ENCODE measurements around the gene EIF4E2.

EIF4E2 gene, protein sequence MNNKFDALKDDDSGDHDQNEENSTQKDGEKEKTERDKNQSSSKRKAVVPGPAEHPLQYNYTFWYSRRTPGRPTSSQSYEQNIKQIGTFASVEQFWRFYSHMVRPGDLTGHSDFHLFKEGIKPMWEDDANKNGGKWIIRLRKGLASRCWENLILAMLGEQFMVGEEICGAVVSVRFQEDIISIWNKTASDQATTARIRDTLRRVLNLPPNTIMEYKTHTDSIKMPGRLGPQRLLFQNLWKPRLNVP

GRCh38 chr2:232550354-232551249, at the start of gene EIF4E2, which contains the start of gene TIGD1:
EIF4E2 (plus strand) TSS chr2:232550689; CDS start chr2:232550725, 36 bp downstream.
TIGD1 (minus strand) TSS chr2:232550557; CDS start chr2:232549882, 675 bp downstream.
- in situ Hi-C loops (cut with HindIII; ENCODE audit: low sequenced_read_pairs): no loop called here

DNA sequence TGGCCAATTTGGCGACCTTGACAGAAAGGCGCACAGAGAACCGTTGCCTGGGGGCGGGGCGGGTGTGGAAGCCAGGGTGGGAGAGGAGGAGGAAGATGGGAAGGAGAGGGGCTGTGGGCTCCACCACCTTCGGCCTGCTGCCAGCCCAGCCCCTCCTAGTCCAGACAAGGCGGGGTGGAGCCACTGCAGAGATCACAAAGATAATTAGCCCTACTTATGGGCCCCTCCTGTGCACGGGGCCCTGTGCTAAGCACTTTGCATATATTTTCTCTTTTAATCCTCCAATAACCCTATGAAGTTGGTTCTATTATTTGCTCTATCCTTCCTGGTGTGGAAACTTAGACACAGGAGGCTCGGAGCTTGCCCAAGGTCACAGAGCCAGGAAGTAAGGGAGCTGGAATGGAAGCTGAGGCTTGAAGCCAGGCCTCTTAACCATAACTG, 49.1 kb upstream of the EIF4E2 start:
- in situ Hi-C loops (cut with HindIII; ENCODE audit: low sequenced_read_pairs): no loop called here

- in situ Hi-C loops (cut with HindIII; ENCODE audit: low sequenced_read_pairs): no loop called here
These were observed 48.6 kb upstream of the EIF4E2 start for GRCh38 chr2:232501794-232502390.

- in situ Hi-C loops (cut with HindIII; ENCODE audit: low sequenced_read_pairs): no loop called here
These were observed 48.0 kb upstream of the EIF4E2 start for GRCh38 chr2:232502511-232502910.

DNA sequence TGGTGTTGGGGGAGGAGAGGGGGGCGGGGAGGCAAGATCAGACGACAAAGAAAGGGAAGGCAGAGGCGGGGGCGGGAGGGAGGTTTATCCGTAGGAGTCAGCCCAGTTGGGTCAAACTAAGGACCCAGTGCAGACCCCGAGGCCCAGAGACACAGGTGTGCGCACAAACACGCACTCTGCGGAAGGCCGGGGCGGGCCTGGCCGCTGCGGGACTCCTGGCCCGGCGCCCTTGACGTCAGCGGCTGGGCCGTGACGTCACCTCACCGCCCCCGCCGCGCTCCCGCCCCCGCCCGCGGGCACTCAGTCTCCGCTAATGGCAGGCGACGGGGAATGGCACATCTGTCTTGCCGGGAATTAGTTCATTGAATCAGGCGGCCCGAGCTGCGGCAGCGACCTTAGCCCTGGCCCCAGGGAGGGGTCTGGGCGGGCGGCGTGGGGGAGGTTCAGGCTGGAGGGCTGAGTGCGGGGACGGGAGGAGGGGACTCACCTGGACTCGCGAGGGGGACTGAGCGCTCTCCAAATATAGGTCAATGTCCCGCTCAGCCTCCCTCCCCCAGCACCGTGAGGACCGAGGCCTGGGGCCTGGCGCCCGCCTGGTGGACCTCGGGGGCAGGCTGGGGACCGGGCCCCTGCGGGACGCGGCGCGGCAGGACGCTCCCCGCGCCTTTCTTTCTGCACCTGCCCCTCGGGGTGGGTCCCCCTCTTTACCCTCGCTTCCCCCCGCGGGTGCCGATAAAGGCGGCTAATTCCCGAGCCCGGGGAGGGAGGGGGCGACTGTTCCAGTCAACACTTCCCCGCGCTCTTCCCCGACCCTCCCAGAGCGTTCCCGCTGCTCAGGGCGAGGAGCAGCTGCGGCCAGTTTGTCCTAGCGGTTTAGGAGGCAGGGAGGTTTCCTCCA, 47.3 kb upstream of the EIF4E2 start:
- in situ Hi-C loops (cut with HindIII; ENCODE audit: low sequenced_read_pairs): no loop called here

DNA sequence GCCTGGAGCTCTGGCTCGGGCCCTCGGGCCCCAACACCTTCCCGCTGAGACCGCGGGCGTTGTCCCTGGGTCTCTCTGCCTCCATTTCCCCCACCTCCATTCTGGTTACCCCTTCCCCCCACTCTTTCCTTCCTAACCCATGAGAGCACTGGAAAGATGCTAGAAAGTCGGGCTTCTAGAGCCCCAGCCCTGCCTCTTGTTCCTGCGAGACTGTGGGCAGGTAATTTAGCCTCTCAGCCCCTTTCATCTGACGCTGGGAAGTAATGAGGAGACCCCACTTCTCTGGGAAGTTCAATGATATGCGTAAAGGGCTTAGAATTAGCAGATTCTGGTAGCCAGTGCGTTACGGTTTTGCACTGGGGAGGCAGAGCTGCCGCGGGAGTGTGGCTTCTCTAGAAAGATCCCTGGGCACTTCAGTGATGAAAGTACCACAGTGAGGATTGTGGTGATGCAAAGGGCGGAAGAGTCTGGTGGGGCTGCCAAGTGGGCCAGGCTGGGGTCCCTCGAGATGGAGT, 46.6 kb upstream of the EIF4E2 start:
- in situ Hi-C loops (cut with HindIII; ENCODE audit: low sequenced_read_pairs): no loop called here

DNA sequence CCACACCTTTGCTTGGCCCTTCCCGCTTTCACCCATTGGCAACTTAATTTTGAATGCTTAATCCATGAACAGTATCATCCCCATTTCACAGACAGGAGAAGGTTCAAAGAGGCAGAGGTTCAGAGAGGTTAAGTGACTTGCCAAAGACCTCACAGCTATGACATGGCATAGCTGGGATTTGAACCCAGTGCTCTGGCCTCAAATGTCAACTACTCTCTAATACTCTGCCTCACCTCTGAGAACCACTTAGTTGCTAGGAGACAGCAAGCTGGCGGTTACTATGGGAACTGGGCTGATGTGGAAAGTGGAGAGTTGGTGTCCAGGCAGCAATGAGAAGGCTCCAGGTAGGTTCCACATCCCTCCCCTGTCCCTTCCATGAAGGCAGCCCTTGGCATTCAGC, 46.1 kb upstream of the EIF4E2 start:
- in situ Hi-C loops (cut with HindIII; ENCODE audit: low sequenced_read_pairs): no loop called here

DNA sequence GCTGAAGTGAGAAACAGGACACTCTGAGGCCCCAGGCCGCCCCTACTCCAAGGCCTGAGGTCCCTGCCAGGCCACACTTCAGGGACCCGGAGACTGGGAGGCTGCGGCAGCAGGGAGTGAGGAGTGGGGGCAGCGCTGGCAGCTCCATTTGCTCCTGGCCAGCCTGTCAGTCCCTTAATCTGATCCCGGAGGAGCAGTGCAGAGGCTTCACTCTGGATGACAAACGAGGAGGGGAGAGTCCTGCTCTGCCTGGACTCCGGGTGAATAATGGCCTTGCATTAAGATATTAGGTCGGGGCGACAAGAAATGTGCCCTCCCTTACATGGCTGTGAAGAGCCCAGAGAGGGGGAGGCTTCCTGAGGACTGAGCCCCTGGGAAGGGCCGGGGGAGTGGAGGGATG, 44.6 kb upstream of the EIF4E2 start:
- in situ Hi-C loops (cut with HindIII; ENCODE audit: low sequenced_read_pairs): no loop called here

DNA sequence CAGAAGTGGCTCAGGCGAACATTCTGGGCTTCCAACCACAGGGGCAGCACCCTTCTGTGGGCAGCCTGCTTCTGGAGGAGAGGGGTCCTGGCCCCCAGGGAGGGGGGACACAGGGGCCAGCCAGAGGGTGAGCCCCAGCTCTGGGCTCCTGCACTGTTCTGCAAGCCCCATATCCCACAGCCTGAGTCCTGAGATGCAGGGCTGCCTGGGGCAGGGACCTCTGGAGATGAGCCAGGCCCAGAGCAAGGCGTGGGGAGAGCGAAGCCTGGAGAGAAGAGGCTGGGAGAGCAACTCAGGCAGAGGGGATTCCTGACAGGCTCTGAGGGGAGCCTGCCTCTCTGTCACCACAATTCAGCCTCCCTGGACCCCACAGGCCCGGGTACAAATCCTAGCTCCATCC, 43.8 kb upstream of the EIF4E2 start:
- in situ Hi-C loops (cut with HindIII; ENCODE audit: low sequenced_read_pairs): no loop called here

- in situ Hi-C loops (cut with HindIII; ENCODE audit: low sequenced_read_pairs): no loop called here
These were observed 42.2 kb upstream of the EIF4E2 start for GRCh38 chr2:232508251-232508650.

DNA sequence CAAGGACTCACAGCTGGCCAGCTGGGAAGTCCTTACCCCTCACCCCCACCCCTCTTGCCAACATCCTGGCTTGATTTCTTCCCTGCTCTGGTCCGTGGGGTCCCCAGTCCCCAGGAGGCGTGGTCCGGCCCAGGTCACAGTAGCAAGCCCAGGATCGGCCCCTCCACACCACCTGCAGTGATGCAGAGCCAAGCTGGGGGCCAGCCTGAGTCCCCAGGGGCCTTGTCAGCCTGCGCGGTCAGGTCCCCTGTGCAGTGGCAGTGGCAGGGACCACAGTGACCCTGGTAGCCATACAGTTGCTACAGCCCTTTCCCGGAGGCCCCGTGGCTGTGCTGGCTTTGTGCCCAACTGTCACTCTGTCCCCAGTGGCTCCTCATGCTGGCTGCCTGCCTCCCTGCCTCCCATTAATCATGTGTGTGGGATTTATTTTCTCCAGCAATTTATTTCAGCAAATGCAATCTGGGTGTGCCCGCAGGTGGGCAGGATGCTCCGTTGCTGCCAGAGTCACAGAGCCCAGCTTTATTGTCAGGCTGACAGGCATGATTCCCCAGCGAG, 39.1 kb upstream of the EIF4E2 start:
- in situ Hi-C loops (cut with HindIII; ENCODE audit: low sequenced_read_pairs): no loop called here

- in situ Hi-C loops (cut with HindIII; ENCODE audit: low sequenced_read_pairs): no loop called here
These were observed 37.9 kb upstream of the EIF4E2 start for GRCh38 chr2:232512602-232513001.

- in situ Hi-C loops (cut with HindIII; ENCODE audit: low sequenced_read_pairs): no loop called here
These were observed 37.1 kb upstream of the EIF4E2 start for GRCh38 chr2:232513353-232513752.

GRCh38 chr2:232515639-232516038, 34.9 kb upstream of the EIF4E2 start:
- in situ Hi-C loops (cut with HindIII; ENCODE audit: low sequenced_read_pairs): no loop called here

DNA sequence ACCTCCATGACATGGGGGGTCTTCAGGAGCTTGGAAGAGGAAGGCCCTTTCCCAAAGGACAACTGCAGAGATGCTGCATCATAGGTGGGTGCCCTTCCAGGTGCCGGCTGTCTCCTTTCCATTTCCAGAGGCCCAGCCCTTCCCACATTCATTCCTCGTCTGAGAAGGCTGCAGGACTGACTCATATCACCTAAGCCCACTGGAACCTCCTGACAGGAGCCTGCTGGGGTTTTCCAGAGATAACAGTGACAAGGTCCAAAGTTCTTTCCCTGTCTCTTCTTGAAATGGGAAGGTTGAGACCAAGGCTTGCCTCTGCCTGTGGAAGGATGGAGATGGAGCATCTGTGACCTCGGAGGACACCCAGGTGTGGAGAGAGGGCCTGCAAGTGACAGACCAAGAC, 33.9 kb upstream of the EIF4E2 start:
- in situ Hi-C loops (cut with HindIII; ENCODE audit: low sequenced_read_pairs): no loop called here

- in situ Hi-C loops (cut with HindIII; ENCODE audit: low sequenced_read_pairs): no loop called here
These were observed 31.6 kb upstream of the EIF4E2 start for GRCh38 chr2:232518844-232519243.

GRCh38 chr2:232519581-232520438, 30.7 kb upstream of the EIF4E2 start, which contains the start of gene PRSS56:
PRSS56 (plus strand) TSS chr2:232520388; CDS start chr2:232520599, 211 bp downstream.
- in situ Hi-C loops (cut with HindIII; ENCODE audit: low sequenced_read_pairs): no loop called here

DNA sequence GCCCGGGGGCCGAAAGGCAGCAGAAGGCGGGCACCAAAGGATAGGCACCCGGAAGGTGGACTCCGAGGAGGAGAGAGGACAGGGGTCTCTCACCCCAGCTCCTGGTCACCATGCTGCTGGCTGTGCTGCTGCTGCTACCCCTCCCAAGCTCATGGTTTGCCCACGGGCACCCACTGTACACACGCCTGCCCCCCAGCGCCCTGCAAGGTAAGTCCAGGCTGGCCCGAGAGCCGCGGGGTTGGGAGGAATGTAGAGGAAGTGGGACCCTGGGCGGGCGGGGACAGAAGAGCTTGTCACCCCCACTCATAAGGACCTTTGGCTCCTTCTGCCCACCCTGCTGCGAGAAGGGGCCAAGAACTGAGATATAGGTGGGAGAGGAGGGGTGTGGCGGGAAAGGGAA, 30.0 kb upstream of the EIF4E2 start:
- in situ Hi-C loops (cut with HindIII; ENCODE audit: low sequenced_read_pairs): no loop called here

GRCh38 chr2:232521098-232521497, 29.4 kb upstream of the EIF4E2 start:
- in situ Hi-C loops (cut with HindIII; ENCODE audit: low sequenced_read_pairs): no loop called here
